ENCODE measurements around the gene FN1.

The FN1 gene

DNA sequence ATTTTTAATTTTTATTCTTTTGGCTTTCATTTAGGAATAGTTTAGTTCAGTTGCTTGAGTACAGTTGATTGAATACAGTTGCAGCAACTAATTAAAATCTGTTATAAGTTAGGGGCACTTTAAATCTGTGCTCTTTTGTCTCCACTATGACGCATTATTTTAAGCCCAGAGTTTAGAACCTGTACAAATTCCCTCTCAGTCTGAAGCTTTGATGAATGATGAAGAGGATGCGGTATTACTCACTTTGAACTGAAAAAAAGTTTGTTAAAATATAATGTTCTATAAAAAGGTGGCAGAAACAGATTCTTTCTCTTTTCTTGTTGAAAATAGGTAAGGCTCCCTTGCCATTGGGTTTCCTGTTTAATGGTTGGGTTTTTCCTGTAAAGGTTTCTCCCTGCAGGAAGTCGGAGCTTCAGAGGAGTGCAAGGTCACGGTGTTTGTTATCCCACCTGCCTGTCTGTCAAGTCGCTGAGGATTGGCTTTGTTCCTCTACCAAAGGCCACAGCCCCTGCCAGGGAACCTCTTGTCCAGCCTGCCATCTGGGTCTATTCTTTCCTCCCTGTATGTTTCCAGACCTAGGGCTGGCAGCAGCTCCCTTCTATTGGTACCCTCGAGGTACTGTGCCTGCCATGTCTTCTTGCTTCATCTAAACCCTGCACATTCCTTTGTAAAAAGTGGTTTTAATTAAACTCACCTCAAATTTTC, 43.8 kb upstream of the FN1 start:
- peaks cover 6% of the 10 kb centered on the region for H3K4me1 ChIP-seq (ENCODE audit: insufficient read depth, poor library complexity, severe bottlenecking)
- no peak overlapping the region for H3K4me3 ChIP-seq (ENCODE audit: severe bottlenecking)
- no peaks in the 10 kb centered on the region for H3K27me3 ChIP-seq (ENCODE audit: insufficient read depth, poor library complexity, severe bottlenecking)
- ATAC-seq (ENCODE audit: low read depth) (no peak), DNase-seq (ENCODE audit: low spot score) (no peak)
- no peaks in the 10 kb centered on the region for H3K9me3 ChIP-seq (ENCODE audit: severe bottlenecking)
- TF ChIP-seq, protein P1, sequence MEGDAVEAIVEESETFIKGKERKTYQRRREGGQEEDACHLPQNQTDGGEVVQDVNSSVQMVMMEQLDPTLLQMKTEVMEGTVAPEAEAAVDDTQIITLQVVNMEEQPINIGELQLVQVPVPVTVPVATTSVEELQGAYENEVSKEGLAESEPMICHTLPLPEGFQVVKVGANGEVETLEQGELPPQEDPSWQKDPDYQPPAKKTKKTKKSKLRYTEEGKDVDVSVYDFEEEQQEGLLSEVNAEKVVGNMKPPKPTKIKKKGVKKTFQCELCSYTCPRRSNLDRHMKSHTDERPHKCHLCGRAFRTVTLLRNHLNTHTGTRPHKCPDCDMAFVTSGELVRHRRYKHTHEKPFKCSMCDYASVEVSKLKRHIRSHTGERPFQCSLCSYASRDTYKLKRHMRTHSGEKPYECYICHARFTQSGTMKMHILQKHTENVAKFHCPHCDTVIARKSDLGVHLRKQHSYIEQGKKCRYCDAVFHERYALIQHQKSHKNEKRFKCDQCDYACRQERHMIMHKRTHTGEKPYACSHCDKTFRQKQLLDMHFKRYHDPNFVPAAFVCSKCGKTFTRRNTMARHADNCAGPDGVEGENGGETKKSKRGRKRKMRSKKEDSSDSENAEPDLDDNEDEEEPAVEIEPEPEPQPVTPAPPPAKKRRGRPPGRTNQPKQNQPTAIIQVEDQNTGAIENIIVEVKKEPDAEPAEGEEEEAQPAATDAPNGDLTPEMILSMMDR (IDR thresholded peaks at IDR 0.05; ENCODE audit: poor library complexity, severe bottlenecking): no peak
- no peak overlapping the region for H3K27ac ChIP-seq (ENCODE audit: poor library complexity, severe bottlenecking)
- no peaks in the 10 kb centered on the region for H3K36me3 ChIP-seq (ENCODE audit: low read depth)

DNA sequence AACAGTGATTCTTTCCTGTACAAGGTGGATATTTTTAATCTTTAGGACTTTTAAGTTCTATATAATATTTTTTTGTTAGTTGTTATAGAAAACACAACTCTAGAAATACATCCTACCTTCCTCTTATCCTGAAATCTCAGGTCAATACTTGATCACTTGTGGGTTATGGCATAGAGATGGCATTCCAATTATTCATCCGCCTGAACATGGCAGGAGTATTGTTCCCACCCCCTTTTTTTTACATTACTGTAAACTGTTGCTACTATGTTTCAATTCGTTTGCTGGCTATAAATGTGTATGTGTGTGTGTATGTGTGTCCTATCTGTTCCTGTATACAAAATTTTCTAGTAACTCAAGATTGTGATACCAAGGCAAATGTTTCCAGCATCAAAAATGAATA, 43.3 kb upstream of the FN1 start:
- no peaks in the 10 kb centered on the region for H3K36me3 ChIP-seq (ENCODE audit: low read depth)
- DNase-seq (ENCODE audit: low spot score): no peak
- ATAC-seq (ENCODE audit: low read depth): peak; percentile 53; the same call in 1 of the 3 replicates
- peaks cover 6% of the 10 kb centered on the region for H3K4me1 ChIP-seq (ENCODE audit: insufficient read depth, poor library complexity, severe bottlenecking)
- TF ChIP-seq, protein P1 (IDR thresholded peaks at IDR 0.05; ENCODE audit: poor library complexity, severe bottlenecking): no peak
- no peak overlapping the region for H3K27ac ChIP-seq (ENCODE audit: poor library complexity, severe bottlenecking)
- no peak overlapping the region for H3K4me3 ChIP-seq (ENCODE audit: severe bottlenecking)
- H3K27me3 ChIP-seq (ENCODE audit: insufficient read depth, poor library complexity, severe bottlenecking): no peaks in the 10 kb centered on the region
- H3K9me3 ChIP-seq (ENCODE audit: severe bottlenecking): no peaks in the 10 kb centered on the region

DNA sequence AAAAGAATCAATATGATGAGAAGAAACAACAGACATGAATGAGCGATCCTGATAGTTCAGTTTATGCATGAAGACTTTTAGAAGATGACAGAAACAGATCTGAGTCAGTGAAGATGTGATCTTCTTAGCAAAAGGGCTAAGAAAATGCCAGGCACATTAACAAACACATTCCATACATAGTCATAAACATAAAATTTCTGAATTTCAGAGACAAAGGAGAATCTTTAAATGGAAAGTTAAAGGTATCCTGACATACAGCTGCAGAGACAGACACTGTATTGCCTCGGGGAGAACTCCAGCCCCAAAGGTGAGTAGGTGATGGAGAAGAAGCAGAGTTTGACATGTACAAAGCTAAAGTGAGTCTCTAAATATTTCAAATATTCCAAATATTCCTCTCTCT, 40.6 kb upstream of the FN1 start:
- no peaks in the 10 kb centered on the region for H3K27me3 ChIP-seq (ENCODE audit: insufficient read depth, poor library complexity, severe bottlenecking)
- H3K9me3 ChIP-seq (ENCODE audit: severe bottlenecking): no peaks in the 10 kb centered on the region
- peak overlapping the region; percentile 42 for H3K27ac ChIP-seq (ENCODE audit: poor library complexity, severe bottlenecking)
- H3K4me1 ChIP-seq (ENCODE audit: insufficient read depth, poor library complexity, severe bottlenecking): peaks cover 6% of the 10 kb centered on the region
- TF ChIP-seq, protein P1 (IDR thresholded peaks at IDR 0.05; ENCODE audit: poor library complexity, severe bottlenecking): no peak
- no peaks in the 10 kb centered on the region for H3K36me3 ChIP-seq (ENCODE audit: low read depth)
- no peak for DNase-seq (ENCODE audit: low spot score)
- no peak overlapping the region for H3K4me3 ChIP-seq (ENCODE audit: severe bottlenecking)
- ATAC-seq (ENCODE audit: low read depth): peak; percentile 53; the same call in 2 of the 3 replicates

DNA sequence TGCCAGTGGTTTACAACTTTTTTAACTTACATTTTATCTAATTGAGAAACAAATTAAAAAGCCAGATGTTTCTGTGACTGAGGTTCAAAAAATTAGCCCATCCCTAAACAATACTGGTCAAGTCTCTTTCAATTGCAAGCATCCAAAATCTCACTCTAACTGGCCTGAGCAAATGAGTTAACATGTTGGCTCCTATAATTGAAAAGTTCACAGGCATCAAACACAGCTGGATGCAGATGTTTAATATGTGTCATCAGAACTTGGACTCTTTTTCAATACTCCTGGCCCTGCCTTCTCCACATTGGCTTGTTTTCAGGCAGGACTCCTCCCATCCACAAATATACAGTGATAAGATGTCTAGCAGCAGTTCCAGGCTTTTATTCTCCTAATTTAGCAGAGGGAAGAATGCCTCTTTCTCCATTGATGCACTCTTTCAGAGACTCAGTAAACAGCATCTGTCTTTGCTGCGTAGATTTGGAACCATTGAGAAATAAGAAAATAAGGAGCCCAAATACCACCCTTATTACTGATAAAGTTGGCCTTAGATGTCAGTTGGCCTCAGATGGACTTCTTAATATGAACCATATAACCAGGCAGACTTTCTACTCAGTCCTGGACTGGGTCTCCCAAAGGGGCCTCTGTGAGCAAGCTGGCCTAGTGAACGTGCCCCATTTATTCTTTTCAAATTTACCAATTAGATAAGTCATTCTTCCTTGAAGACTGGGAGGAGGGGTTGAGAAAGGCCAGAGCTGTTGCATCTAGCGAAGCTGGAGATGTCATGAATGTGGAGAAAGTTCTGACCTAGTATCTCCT, 30.4 kb upstream of the FN1 start:
- no peaks in the 10 kb centered on the region for H3K9me3 ChIP-seq (ENCODE audit: severe bottlenecking)
- peak overlapping the region; percentile 68 for H3K27ac ChIP-seq (ENCODE audit: poor library complexity, severe bottlenecking)
- DNase-seq (ENCODE audit: low spot score) (no peak), ATAC-seq (ENCODE audit: low read depth) (no peak)
- no peak overlapping the region for H3K4me3 ChIP-seq (ENCODE audit: severe bottlenecking)
- peaks cover 16% of the 10 kb centered on the region for H3K4me1 ChIP-seq (ENCODE audit: insufficient read depth, poor library complexity, severe bottlenecking)
- no peaks in the 10 kb centered on the region for H3K27me3 ChIP-seq (ENCODE audit: insufficient read depth, poor library complexity, severe bottlenecking)
- TF ChIP-seq, protein P1 (IDR thresholded peaks at IDR 0.05; ENCODE audit: poor library complexity, severe bottlenecking): no peak
- H3K36me3 ChIP-seq (ENCODE audit: low read depth): no peaks in the 10 kb centered on the region
